NCI-H526 (cell line): ENCODE results near the gene NREP.
"Not testable (repeated sequence)": the region's sequence is repeated elsewhere in the genome, so short reads cannot be mapped to it uniquely, and the experiment has no call there.

Experiments used
- DNase-seq, 2 experiments: peaks; one replicate each; lab custom pipeline; 2025; lab: John Stamatoyannopoulos, UW

NREP gene

GRCh38 chr5:111739416-111739815, 17.6 kb downstream of the NREP start:
- DNase-seq, result no peak

GRCh38 chr5:111738118-111738517, 18.9 kb downstream of the NREP start:
- DNase-seq, result no peak

GRCh38 chr5:111737716-111738115, 19.3 kb downstream of the NREP start:
- DNase-seq, result no peak

GRCh38 chr5:111735583-111736270, 21.3 kb downstream of the NREP start:
- peak in 1 of 2 experiments; percentile 21 for DNase-seq

- no peak for DNase-seq
Measured at GRCh38 chr5:111734597-111734996, 22.4 kb downstream of the NREP start.

- DNase-seq, result no peak
Measured at GRCh38 chr5:111734013-111734412, 23.0 kb downstream of the NREP start.

- no peak for DNase-seq
Measured at GRCh38 chr5:111733571-111733970, 23.4 kb downstream of the NREP start.

- peak; percentile 31 to 51 for DNase-seq
Measured at GRCh38 chr5:111731638-111732037, 25.4 kb downstream of the NREP start.

- peak; percentile 57 to 72 for DNase-seq
Measured at GRCh38 chr5:111730659-111731382, 26.2 kb downstream of the NREP start.

- no peak for DNase-seq
Measured at GRCh38 chr5:111728941-111729340, 28.1 kb downstream of the NREP start.

- DNase-seq, result no peak
Measured at GRCh38 chr5:111726986-111727385, 30.0 kb downstream of the NREP start.

GRCh38 chr5:111722140-111722539, 34.9 kb downstream of the NREP start:
- DNase-seq, result no peak

- no peak for DNase-seq
Measured at GRCh38 chr5:111720333-111720890, 36.6 kb downstream of the NREP start.

GRCh38 chr5:111719773-111720172, 37.2 kb downstream of the NREP start:
- DNase-seq, result no peak

- DNase-seq, result not testable (repeated sequence)
Measured at GRCh38 chr5:111716789-111717188, 40.2 kb downstream of the NREP start.

- no peak for DNase-seq
Measured at GRCh38 chr5:111707630-111708164, 49.3 kb downstream of the NREP start.

- no peak for DNase-seq
Measured at GRCh38 chr5:111706345-111706744, 50.6 kb downstream of the NREP start.

- no peak for DNase-seq
Measured at GRCh38 chr5:111704452-111705085, 52.4 kb downstream of the NREP start.

GRCh38 chr5:111703662-111704061, 53.3 kb downstream of the NREP start:
- DNase-seq, result no peak

GRCh38 chr5:111699976-111700375, 57.0 kb downstream of the NREP start:
- DNase-seq, result no peak

- DNase-seq, result no peak
Measured at GRCh38 chr5:111699324-111699723, 57.7 kb downstream of the NREP start.
